Measurements from ENCODE around the gene PPP1R15B.

PPP1R15B gene

DNA sequence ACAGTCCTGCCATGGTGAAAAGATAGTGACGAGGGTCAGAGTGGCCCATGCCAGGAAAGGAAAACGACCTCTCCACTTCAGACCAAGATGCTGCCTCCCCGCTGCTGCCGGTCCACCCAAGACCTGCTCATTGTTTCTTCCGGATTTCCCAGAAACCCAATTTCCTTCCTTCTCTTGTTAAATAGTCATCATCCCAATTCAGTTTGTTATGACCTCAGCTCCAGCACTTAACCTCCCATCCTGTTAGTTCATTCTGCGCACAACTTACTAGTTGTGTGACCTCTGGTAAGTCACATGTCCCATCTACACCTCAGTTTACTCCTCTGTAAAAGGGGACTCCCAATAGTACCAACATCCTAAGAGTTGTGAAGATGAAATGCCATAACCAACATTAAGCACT is 29.9 kb upstream of the PPP1R15B start:
- no peak for TF ChIP-seq EZH2phosphoT487 (conservative IDR thresholded peaks at IDR 0.05; ENCODE audit: low read length)
- TF ChIP-seq, protein P1, sequence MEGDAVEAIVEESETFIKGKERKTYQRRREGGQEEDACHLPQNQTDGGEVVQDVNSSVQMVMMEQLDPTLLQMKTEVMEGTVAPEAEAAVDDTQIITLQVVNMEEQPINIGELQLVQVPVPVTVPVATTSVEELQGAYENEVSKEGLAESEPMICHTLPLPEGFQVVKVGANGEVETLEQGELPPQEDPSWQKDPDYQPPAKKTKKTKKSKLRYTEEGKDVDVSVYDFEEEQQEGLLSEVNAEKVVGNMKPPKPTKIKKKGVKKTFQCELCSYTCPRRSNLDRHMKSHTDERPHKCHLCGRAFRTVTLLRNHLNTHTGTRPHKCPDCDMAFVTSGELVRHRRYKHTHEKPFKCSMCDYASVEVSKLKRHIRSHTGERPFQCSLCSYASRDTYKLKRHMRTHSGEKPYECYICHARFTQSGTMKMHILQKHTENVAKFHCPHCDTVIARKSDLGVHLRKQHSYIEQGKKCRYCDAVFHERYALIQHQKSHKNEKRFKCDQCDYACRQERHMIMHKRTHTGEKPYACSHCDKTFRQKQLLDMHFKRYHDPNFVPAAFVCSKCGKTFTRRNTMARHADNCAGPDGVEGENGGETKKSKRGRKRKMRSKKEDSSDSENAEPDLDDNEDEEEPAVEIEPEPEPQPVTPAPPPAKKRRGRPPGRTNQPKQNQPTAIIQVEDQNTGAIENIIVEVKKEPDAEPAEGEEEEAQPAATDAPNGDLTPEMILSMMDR (IDR thresholded peaks at IDR 0.05; ENCODE audit: insufficient read depth, low read length, poor library complexity, severe bottlenecking) = no peak
- Histone ChIP-seq H3K36me3 (ENCODE audit: low read length) (no peaks in the 10 kb centered on the region), H3F3A (ENCODE audit: insufficient read depth) (no peaks in the 10 kb centered on the region), H2AFZ (ENCODE audit: low read depth, low read length, severe bottlenecking) (no peak overlapping the region), H3K27ac (ENCODE audit: low read depth, low read length) (no peak overlapping the region), H3K9me3 (ENCODE audit: insufficient read depth, low read length) (no peaks in the 10 kb centered on the region), H3K9me2 (replicated peaks; ENCODE audit: insufficient read depth, low read length) (no peaks in the 10 kb centered on the region), H3K27me3 (ENCODE audit: low read length) (no peaks in the 10 kb centered on the region), H3K9ac (ENCODE audit: low read length) (no peak overlapping the region), H3K79me2 (ENCODE audit: insufficient read depth, low read length) (no peaks in the 10 kb centered on the region), H4K20me1 (ENCODE audit: low read depth, low read length) (no peaks in the 10 kb centered on the region), H3K4me3 (ENCODE audit: insufficient read depth, low read length, poor library complexity, severe bottlenecking) (no peak overlapping the region), H3K4me2 (ENCODE audit: low read depth, low read length, poor library complexity, severe bottlenecking) (no peak overlapping the region)

DNA sequence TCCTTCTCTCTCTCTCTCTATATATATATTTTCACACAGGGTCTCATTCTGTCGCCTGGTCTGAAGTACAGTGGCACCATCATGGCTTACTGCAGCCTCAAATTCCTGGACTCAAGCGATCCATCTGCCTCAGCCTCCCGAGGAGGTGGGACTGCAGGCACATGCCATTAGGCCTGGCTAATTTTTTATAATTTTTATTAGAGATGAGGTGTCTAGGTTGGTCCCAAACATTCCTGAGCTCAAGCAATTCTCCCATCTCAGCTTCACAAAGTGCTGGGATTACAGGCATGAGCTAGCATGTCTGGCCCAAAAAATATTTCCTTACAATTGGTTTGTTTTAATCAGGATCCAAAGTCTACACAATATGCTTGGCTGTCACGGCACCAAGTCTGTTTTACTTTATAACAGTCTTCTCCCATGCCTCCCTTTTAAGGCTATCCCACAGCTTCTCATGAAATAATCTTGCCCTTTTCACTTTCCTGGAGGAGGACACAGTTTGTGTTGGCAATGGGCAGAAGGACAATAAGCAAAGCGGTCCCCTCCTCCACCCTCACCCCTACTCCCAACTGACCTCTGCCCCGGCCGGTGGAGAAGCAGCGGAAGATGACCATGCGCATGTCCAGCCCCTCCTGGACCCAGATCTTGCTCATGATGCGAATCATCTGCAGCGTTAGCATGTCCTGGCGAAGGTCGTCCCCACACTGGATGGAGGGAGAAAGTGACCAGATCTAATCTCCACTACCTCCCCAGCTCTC is 28.2 kb upstream of the PPP1R15B start:
- Histone ChIP-seq H3K36me3 (ENCODE audit: low read length) (no peaks in the 10 kb centered on the region), H3K27ac (ENCODE audit: low read depth, low read length) (no peak overlapping the region), H3K9ac (ENCODE audit: low read length) (no peak overlapping the region), H3K4me3 (ENCODE audit: insufficient read depth, low read length, poor library complexity, severe bottlenecking) (no peak overlapping the region), H3K9me2 (replicated peaks; ENCODE audit: insufficient read depth, low read length) (no peaks in the 10 kb centered on the region), H3F3A (ENCODE audit: insufficient read depth) (no peaks in the 10 kb centered on the region), H4K20me1 (ENCODE audit: low read depth, low read length) (no peaks in the 10 kb centered on the region), H3K4me2 (ENCODE audit: low read depth, low read length, poor library complexity, severe bottlenecking) (no peak overlapping the region), H3K27me3 (ENCODE audit: low read length) (0 out of 2 replicates have a peak, but pooled peaks cover 5% of the 10 kb centered on the region), H3K9me3 (ENCODE audit: insufficient read depth, low read length) (no peaks in the 10 kb centered on the region), H3K79me2 (ENCODE audit: insufficient read depth, low read length) (no peaks in the 10 kb centered on the region), H2AFZ (ENCODE audit: low read depth, low read length, severe bottlenecking) (no peak overlapping the region)
- no peak for TF ChIP-seq EZH2phosphoT487 (conservative IDR thresholded peaks at IDR 0.05; ENCODE audit: low read length)
- TF ChIP-seq, protein P1 (IDR thresholded peaks at IDR 0.05; ENCODE audit: insufficient read depth, low read length, poor library complexity, severe bottlenecking) = no peak

DNA sequence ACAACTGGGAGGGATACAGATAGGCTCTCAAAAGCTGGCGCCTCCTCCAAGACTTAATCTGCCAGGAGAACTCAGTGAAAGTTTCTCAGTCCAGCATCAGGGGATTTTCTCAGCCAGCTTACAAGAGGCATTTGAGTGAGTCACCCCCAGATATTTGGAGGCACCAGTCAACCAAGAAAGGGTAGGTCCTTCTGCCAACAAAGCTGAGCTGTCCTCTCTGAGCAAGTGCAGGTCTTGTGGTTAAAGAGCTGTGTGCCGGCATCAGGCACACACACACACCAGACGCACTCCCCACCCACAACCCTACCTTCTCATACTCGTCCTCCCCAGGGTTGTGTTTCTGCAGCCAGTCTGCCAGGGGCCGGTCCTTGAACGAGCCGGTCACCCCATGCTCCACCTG is 27.0 kb upstream of the PPP1R15B start:
- Histone ChIP-seq H3K79me2 (ENCODE audit: insufficient read depth, low read length) (no peaks in the 10 kb centered on the region), H3K27me3 (ENCODE audit: low read length) (0 out of 2 replicates have a peak, but pooled peaks cover 5% of the 10 kb centered on the region), H3K9me3 (ENCODE audit: insufficient read depth, low read length) (no peaks in the 10 kb centered on the region), H3F3A (ENCODE audit: insufficient read depth) (no peaks in the 10 kb centered on the region), H3K27ac (ENCODE audit: low read depth, low read length) (no peak overlapping the region), H4K20me1 (ENCODE audit: low read depth, low read length) (no peaks in the 10 kb centered on the region), H3K9me2 (replicated peaks; ENCODE audit: insufficient read depth, low read length) (no peaks in the 10 kb centered on the region), H3K36me3 (ENCODE audit: low read length) (no peaks in the 10 kb centered on the region), H3K4me2 (ENCODE audit: low read depth, low read length, poor library complexity, severe bottlenecking) (no peak overlapping the region), H3K9ac (ENCODE audit: low read length) (no peak overlapping the region), H3K4me3 (ENCODE audit: insufficient read depth, low read length, poor library complexity, severe bottlenecking) (no peak overlapping the region), H2AFZ (ENCODE audit: low read depth, low read length, severe bottlenecking) (no peak overlapping the region)
- no peak for TF ChIP-seq EZH2phosphoT487 (conservative IDR thresholded peaks at IDR 0.05; ENCODE audit: low read length)
- TF ChIP-seq, protein P1 (IDR thresholded peaks at IDR 0.05; ENCODE audit: insufficient read depth, low read length, poor library complexity, severe bottlenecking) = no peak

Measured in SU-DHL-6 (cell line).